ENCODE results near the gene HIPK1.

DNA sequence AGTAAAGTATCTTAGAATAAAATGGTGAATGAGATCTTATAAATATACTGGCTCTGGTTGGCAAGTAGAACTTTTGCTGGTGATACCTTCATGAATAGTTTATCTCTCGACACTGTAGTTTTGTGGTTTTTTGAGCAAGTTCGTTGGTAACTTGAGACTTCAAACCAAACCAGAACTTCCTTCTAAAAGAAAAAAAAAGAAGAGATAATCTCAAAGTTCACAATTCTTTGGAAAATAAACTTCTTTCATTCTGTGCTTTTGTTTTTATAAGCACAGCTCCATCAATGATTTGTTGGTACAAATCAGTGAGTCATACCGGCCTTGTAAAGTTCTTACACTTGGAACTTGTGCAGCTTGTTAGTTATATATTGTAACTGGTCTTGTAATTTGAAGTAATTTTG lies 2.3 kb downstream of the HIPK1 start:
- TF ChIP-seq CTCF (IDR thresholded peaks at IDR 0.05) (no peak), EP300 (IDR thresholded peaks at IDR 0.05) (no peak)
